Fibroblast of lung (primary cell): ENCODE data around the gene LRP5. TPM values are rescaled to one million over a fixed set of nuclear protein-coding genes. Genes with fewer than 3 reads are reported as not detected.

ENCODE experiments used
- DNase-seq, 2 donors: peaks; one replicate each; pipeline versions ENCODE4 v3.0.0 to v3.0.0-alpha.2; 2010; ENCODE audit warnings: low read depth in 2 of 2
- H2AFZ ChIP-seq: 2 replicates; pipeline ENCODE4 v1.5.1; 2012; ENCODE audit warnings: low read length, control low read depth, inconsistent platforms
- H3K27ac ChIP-seq: 2 replicates; pipeline ENCODE4 v1.5.1; 2011; ENCODE audit warnings: low read length, control low read depth; ENCODE audit not compliant: insufficient read depth
- H3K27me3 ChIP-seq: 2 replicates; pipeline ENCODE4 v1.5.1; 2011; ENCODE audit warnings: mild to moderate bottlenecking, low read length; ENCODE audit not compliant: control insufficient read depth, insufficient read depth
- H3K36me3 ChIP-seq: 2 replicates; pipeline ENCODE4 v1.5.1; 2011; ENCODE audit warnings: low read length; ENCODE audit not compliant: control insufficient read depth, insufficient read depth
- H3K4me1 ChIP-seq: 2 replicates; pipeline ENCODE4 v1.5.1; 2011; ENCODE audit warnings: low read length; ENCODE audit not compliant: control insufficient read depth, insufficient read depth; ENCODE audit errors: extremely low read depth
- H3K4me2 ChIP-seq: 2 replicates; pipeline ENCODE4 v1.5.1; 2011; ENCODE audit warnings: low read length, control low read depth; ENCODE audit not compliant: insufficient read depth; ENCODE audit errors: extremely low read depth
- H3K4me3 ChIP-seq, 4 experiments: fragments of 200-600 bp in 1 of 4; sonication (generic) in 1 of 4; replicated peaks in 1 of 4; 2 replicates each; pipeline ENCODE4 v1.5.1; 2011 to 2016; ENCODE audit warnings: low read length in 4 of 4, low read depth in 3 of 4, mild to moderate bottlenecking in 3 of 4, control low read depth in 2 of 4, inconsistent platforms in 1 of 4, mixed read lengths in 1 of 4; ENCODE audit not compliant: insufficient read depth in 1 of 4; ENCODE audit errors: control extremely low read depth in 1 of 4
- H3K79me2 ChIP-seq: 2 replicates; pipeline ENCODE4 v1.5.1; 2012; ENCODE audit warnings: mild to moderate bottlenecking, low read length, inconsistent platforms; ENCODE audit not compliant: control insufficient read depth, insufficient read depth
- H3K9ac ChIP-seq: 2 replicates; pipeline ENCODE4 v1.5.1; 2011; ENCODE audit warnings: mild to moderate bottlenecking, low read length, control low read depth; ENCODE audit not compliant: insufficient read depth
- H3K9me3 ChIP-seq: 2 replicates; pipeline ENCODE4 v1.5.1; 2012; ENCODE audit warnings: low read depth, low read length; ENCODE audit not compliant: control insufficient read depth, insufficient read depth
- H4K20me1 ChIP-seq: 2 replicates; pipeline ENCODE4 v1.5.1; 2011; ENCODE audit warnings: low read length; ENCODE audit not compliant: control insufficient read depth, insufficient read depth; ENCODE audit errors: extremely low read depth
- CTCF ChIP-seq, 2 donors: IDR thresholded peaks in 1 of 2; conservative IDR thresholded peaks in 1 of 2; 1 replicate in 1 of 2; 2 replicates in 1 of 2; pipeline ENCODE4 v1.5.1; 2011 to 2012; ENCODE audit warnings: low read length in 2 of 2, control low read depth in 1 of 2, inconsistent platforms in 1 of 2, low read depth in 1 of 2, mild to moderate bottlenecking in 1 of 2
- EZH2 ChIP-seq: IDR thresholded peaks from 2 replicates; pipeline ENCODE4 v1.5.1; 2012; ENCODE audit warnings: low read length, control low read depth, mild to moderate bottlenecking; ENCODE audit errors: missing control alignments
- polyA plus RNA-seq, 2 donors: library from polyadenylated mRNA; depleted of rRNA in 1 of 2; stranded (reverse) in 1 of 2; unstranded in 1 of 2; fragments of >200 nt; gene quantifications; 2 replicates each; pipeline ENCODE4 v1.2.1, GENCODE V29; 2011 to 2012; ENCODE audit warnings: missing spikeins in 1 of 2
- total RNA-seq: library from RNA; depleted of rRNA; stranded (reverse); fragments of >200 nt; gene quantifications from 2 replicates; pipeline ENCODE4 v1.2.1, GENCODE V29; 2014

LRP5 gene
- total and polyA plus RNA-seq, 2 donors (not counting 1 experiment from before 2014, with no cell fraction given): 3.8 to 22.0 TPM

GRCh38 chr11:68362801-68363379 is 50.5 kb downstream of the LRP5 start:
- Histone ChIP-seq H4K20me1 (no peaks in the 10 kb centered on the region), H3K9ac (no peak overlapping the region), H3K36me3 (no peaks in the 10 kb centered on the region), H3K9me3 (no peaks in the 10 kb centered on the region), H3K79me2 (no peaks in the 10 kb centered on the region), H3K27me3 (no peaks in the 10 kb centered on the region), H3K4me3 (no peak overlapping the region), H3K4me2 (no peak overlapping the region), H2AFZ (no peak overlapping the region), H3K27ac (no peak overlapping the region), H3K4me1 (no peaks in the 10 kb centered on the region)
- no peak for TF ChIP-seq CTCF (conservative IDR thresholded peaks at IDR 0.05 in 1 of 2, IDR thresholded peaks at IDR 0.05 in 1 of 2; ENCODE audit: low read depth in 1 of 2, low read length in 2 of 2)
- no peak for TF ChIP-seq EZH2
- DNase-seq: no peak

DNA sequence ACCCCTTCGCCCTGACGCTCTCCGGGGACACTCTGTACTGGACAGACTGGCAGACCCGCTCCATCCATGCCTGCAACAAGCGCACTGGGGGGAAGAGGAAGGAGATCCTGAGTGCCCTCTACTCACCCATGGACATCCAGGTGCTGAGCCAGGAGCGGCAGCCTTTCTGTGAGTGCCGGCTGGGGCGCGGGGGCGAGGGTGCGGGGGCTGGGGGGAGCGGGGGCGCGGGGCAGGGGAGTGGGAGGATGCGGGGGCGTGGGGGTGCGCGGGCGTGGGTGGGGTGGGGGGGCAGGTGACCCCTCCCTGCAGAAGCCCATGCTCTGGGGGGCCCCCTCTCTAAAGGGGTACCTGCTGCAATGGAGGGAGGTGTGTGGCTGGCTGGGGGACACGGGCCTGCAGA is 51.4 kb downstream of the LRP5 start:
- no peaks in the 10 kb centered on the region for H3K4me1 ChIP-seq
- no peak overlapping the region for H2AFZ ChIP-seq
- H3K4me3 ChIP-seq: no peak overlapping the region
- H3K4me2 ChIP-seq: no peak overlapping the region
- DNase-seq: no peak
- no peaks in the 10 kb centered on the region for H3K36me3 ChIP-seq
- no peaks in the 10 kb centered on the region for H3K27me3 ChIP-seq
- H3K9ac ChIP-seq: no peak overlapping the region
- TF ChIP-seq EZH2: no peak
- TF ChIP-seq CTCF (conservative IDR thresholded peaks at IDR 0.05 in 1 of 2, IDR thresholded peaks at IDR 0.05 in 1 of 2; ENCODE audit: low read depth in 1 of 2, low read length in 2 of 2): no peak
- no peaks in the 10 kb centered on the region for H4K20me1 ChIP-seq
- no peaks in the 10 kb centered on the region for H3K9me3 ChIP-seq
- no peaks in the 10 kb centered on the region for H3K79me2 ChIP-seq
- H3K27ac ChIP-seq: no peak overlapping the region

GRCh38 chr11:68364581-68364980 is 52.2 kb downstream of the LRP5 start:
- Histone ChIP-seq H3K4me3 (no peak overlapping the region), H3K27me3 (no peaks in the 10 kb centered on the region), H3K4me2 (no peak overlapping the region), H2AFZ (no peak overlapping the region), H3K4me1 (no peaks in the 10 kb centered on the region), H3K9ac (no peak overlapping the region), H4K20me1 (no peaks in the 10 kb centered on the region), H3K27ac (no peak overlapping the region), H3K79me2 (no peaks in the 10 kb centered on the region), H3K9me3 (no peaks in the 10 kb centered on the region), H3K36me3 (no peaks in the 10 kb centered on the region)
- TF ChIP-seq CTCF (conservative IDR thresholded peaks at IDR 0.05 in 1 of 2, IDR thresholded peaks at IDR 0.05 in 1 of 2; ENCODE audit: low read depth in 1 of 2, low read length in 2 of 2) (no peak), EZH2 (no peak)
- DNase-seq: no peak
